AG10803 (cell line): ENCODE data around the gene RHCG.

Source experiments
- DNase-seq: peaks from one replicate; pipeline ENCODE4 v3.0.0; 2010; ENCODE audit warnings: low read depth
- H3K4me3 ChIP-seq: 2 replicates; pipeline ENCODE4 v1.5.1; 2011; ENCODE audit warnings: mild to moderate bottlenecking, low read length, control low read depth
- CTCF ChIP-seq: conservative IDR thresholded peaks from 2 replicates; pipeline ENCODE4 v1.5.1; 2011; ENCODE audit warnings: mild to moderate bottlenecking, low read length, control low read depth, inconsistent platforms

RHCG gene

GRCh38 chr15:89530976-89531375, 34.6 kb upstream of the RHCG start:
- no peak for TF ChIP-seq CTCF

GRCh38 chr15:89528757-89529352, 32.5 kb upstream of the RHCG start:
- no peak for TF ChIP-seq CTCF
- no peak overlapping the region for H3K4me3 ChIP-seq
- DNase-seq = no peak

More at GRCh38 chr15:89530976-89531375, 34.6 kb upstream of the RHCG start:
- H3K4me3 ChIP-seq = no peak overlapping the region
- DNase-seq = no peak

GRCh38 chr15:89526601-89527441, 30.4 kb upstream of the RHCG start:
- TF ChIP-seq CTCF = no peak
- H3K4me3 ChIP-seq = no peak overlapping the region
- no peak for DNase-seq

GRCh38 chr15:89526181-89526580, 29.8 kb upstream of the RHCG start:
- H3K4me3 ChIP-seq = no peak overlapping the region
- no peak for DNase-seq
- no peak for TF ChIP-seq CTCF

GRCh38 chr15:89524184-89524583, 27.8 kb upstream of the RHCG start:
- TF ChIP-seq CTCF = no peak
- DNase-seq = no peak
- no peak overlapping the region for H3K4me3 ChIP-seq

GRCh38 chr15:89523101-89523500, 26.7 kb upstream of the RHCG start:
- no peak for DNase-seq
- no peak for TF ChIP-seq CTCF
- no peak overlapping the region for H3K4me3 ChIP-seq

GRCh38 chr15:89521605-89522004, 25.2 kb upstream of the RHCG start:
- DNase-seq = no peak

More at GRCh38 chr15:89521605-89522004, 25.2 kb upstream of the RHCG start:
- H3K4me3 ChIP-seq = no peak overlapping the region
- no peak for TF ChIP-seq CTCF
